ENCODE data around the gene FAM177B.

The FAM177B gene

DNA sequence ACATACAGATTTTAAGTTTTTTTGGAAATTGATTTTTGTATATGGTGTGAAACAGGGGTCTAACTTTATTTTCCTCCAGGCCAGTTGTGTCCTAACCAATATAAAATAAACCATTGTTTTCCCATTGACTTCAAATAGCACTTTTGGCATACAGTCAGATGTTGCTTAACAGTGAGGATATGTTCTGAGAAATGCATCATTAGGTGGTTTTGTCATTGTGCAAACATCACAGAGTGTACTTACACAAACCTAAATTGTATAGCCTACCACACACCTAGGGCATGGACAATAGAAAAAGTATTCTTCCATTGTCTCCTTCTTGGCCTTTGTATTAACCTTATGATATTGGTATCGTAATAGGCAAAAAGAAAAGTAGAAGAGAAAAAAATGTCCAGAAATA is 40.5 kb downstream of the FAM177B start:
- Histone ChIP-seq H3K9me2 (ENCODE audit: low read depth, low read length) (no peaks in the 10 kb centered on the region), H3K27me3 (ENCODE audit: insufficient read depth, low read length) (no peaks in the 10 kb centered on the region), H3K27ac (ENCODE audit: low read depth, low read length, poor library complexity, severe bottlenecking) (no peak overlapping the region), H3K4me1 (ENCODE audit: insufficient read depth, low read length, severe bottlenecking) (peaks cover 14% of the 10 kb centered on the region), H3K9me3 (ENCODE audit: low read length) (no peaks in the 10 kb centered on the region), H3K79me2 (ENCODE audit: insufficient read depth, low read length) (no peaks in the 10 kb centered on the region), H3K4me3 (ENCODE audit: low read depth, low read length, poor library complexity, severe bottlenecking) (no peak overlapping the region), H3K36me3 (ENCODE audit: insufficient read depth, low read length) (no peaks in the 10 kb centered on the region), H3K4me2 (ENCODE audit: low read length) (no peak overlapping the region), H3F3A (ENCODE audit: insufficient read depth, low read length) (no peaks in the 10 kb centered on the region; the same call in 1 of the 2 replicates), H3K9ac (ENCODE audit: low read length) (no peak overlapping the region), H2AFZ (ENCODE audit: low read length) (no peak overlapping the region), H4K20me1 (ENCODE audit: insufficient read depth, low read length) (no peaks in the 10 kb centered on the region)
- TF ChIP-seq CTCF (IDR thresholded peaks at IDR 0.05; ENCODE audit: low read length) (no peak), EZH2 (IDR thresholded peaks at IDR 0.05; ENCODE audit: borderline replicate concordance, low read length) (no peak)

DNA sequence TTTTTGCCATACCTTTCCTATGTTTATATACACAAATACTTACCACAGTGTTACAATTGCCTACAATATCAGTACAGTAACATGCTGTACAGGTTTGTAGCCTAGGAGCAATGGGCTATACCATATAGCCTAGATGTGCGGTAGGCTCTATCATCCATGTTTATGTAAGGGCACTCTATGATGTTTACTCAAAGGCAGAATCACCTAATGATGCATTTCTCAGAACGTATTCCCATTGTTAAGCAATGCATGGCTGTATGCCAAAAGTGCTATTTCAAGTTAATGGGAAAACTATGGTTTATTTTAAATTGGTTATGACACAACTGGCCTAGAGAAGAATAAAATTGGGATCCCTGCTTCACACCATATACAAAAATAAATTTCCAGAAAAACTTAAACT is 41.0 kb downstream of the FAM177B start:
- no peaks in the 10 kb centered on the region for H3K9me2 ChIP-seq (ENCODE audit: low read depth, low read length)
- no peaks in the 10 kb centered on the region for H3K36me3 ChIP-seq (ENCODE audit: insufficient read depth, low read length)
- no peaks in the 10 kb centered on the region for H3K9me3 ChIP-seq (ENCODE audit: low read length)
- H3K9ac ChIP-seq (ENCODE audit: low read length), result no peak overlapping the region
- H3K4me3 ChIP-seq (ENCODE audit: low read depth, low read length, poor library complexity, severe bottlenecking), result no peak overlapping the region
- no peak overlapping the region for H3K4me2 ChIP-seq (ENCODE audit: low read length)
- no peaks in the 10 kb centered on the region for H3K27me3 ChIP-seq (ENCODE audit: insufficient read depth, low read length)
- H3F3A ChIP-seq (ENCODE audit: insufficient read depth, low read length), result no peaks in the 10 kb centered on the region; the same call in 1 of the 2 replicates
- peaks cover 8% of the 10 kb centered on the region for H3K4me1 ChIP-seq (ENCODE audit: insufficient read depth, low read length, severe bottlenecking)
- H3K79me2 ChIP-seq (ENCODE audit: insufficient read depth, low read length), result no peaks in the 10 kb centered on the region
- H4K20me1 ChIP-seq (ENCODE audit: insufficient read depth, low read length), result no peaks in the 10 kb centered on the region
- H3K27ac ChIP-seq (ENCODE audit: low read depth, low read length, poor library complexity, severe bottlenecking), result no peak overlapping the region
- TF ChIP-seq CTCF (IDR thresholded peaks at IDR 0.05; ENCODE audit: low read length) (no peak), EZH2 (IDR thresholded peaks at IDR 0.05; ENCODE audit: borderline replicate concordance, low read length) (no peak)
- no peak overlapping the region for H2AFZ ChIP-seq (ENCODE audit: low read length)

GRCh38 chr1:222781251-222781650 is 44.2 kb downstream of the FAM177B start:
- H3K9me2 ChIP-seq (ENCODE audit: low read depth, low read length), result no peaks in the 10 kb centered on the region

GRCh38 chr1:222783051-222783450 is 46.0 kb downstream of the FAM177B start:
- H3K4me3 ChIP-seq (ENCODE audit: low read depth, low read length, poor library complexity, severe bottlenecking), result no peak overlapping the region
- no peaks in the 10 kb centered on the region for H3K36me3 ChIP-seq (ENCODE audit: insufficient read depth, low read length)
- no peaks in the 10 kb centered on the region for H3K9me2 ChIP-seq (ENCODE audit: low read depth, low read length)
- H3K4me2 ChIP-seq (ENCODE audit: low read length), result no peak overlapping the region
- no peaks in the 10 kb centered on the region for H3K79me2 ChIP-seq (ENCODE audit: insufficient read depth, low read length)
- no peaks in the 10 kb centered on the region for H3K9me3 ChIP-seq (ENCODE audit: low read length)
- TF ChIP-seq CTCF (IDR thresholded peaks at IDR 0.05; ENCODE audit: low read length) (no peak), EZH2 (IDR thresholded peaks at IDR 0.05; ENCODE audit: borderline replicate concordance, low read length) (no peak)
- H3F3A ChIP-seq (ENCODE audit: insufficient read depth, low read length), result no peaks in the 10 kb centered on the region
- no peaks in the 10 kb centered on the region for H4K20me1 ChIP-seq (ENCODE audit: insufficient read depth, low read length)
- H3K4me1 ChIP-seq (ENCODE audit: insufficient read depth, low read length, severe bottlenecking), result no peaks in the 10 kb centered on the region
- H3K27ac ChIP-seq (ENCODE audit: low read depth, low read length, poor library complexity, severe bottlenecking), result no peak overlapping the region
- no peaks in the 10 kb centered on the region for H3K27me3 ChIP-seq (ENCODE audit: insufficient read depth, low read length)
- no peak overlapping the region for H3K9ac ChIP-seq (ENCODE audit: low read length)
- H2AFZ ChIP-seq (ENCODE audit: low read length), result no peak overlapping the region

More at GRCh38 chr1:222781251-222781650, 44.2 kb downstream of the FAM177B start:
- Histone ChIP-seq H3K36me3 (ENCODE audit: insufficient read depth, low read length) (no peaks in the 10 kb centered on the region), H4K20me1 (ENCODE audit: insufficient read depth, low read length) (no peaks in the 10 kb centered on the region), H3K27ac (ENCODE audit: low read depth, low read length, poor library complexity, severe bottlenecking) (no peak overlapping the region), H3K4me1 (ENCODE audit: insufficient read depth, low read length, severe bottlenecking) (no peaks in the 10 kb centered on the region), H3K9me3 (ENCODE audit: low read length) (no peaks in the 10 kb centered on the region), H3K4me3 (ENCODE audit: low read depth, low read length, poor library complexity, severe bottlenecking) (no peak overlapping the region), H2AFZ (ENCODE audit: low read length) (no peak overlapping the region), H3K4me2 (ENCODE audit: low read length) (no peak overlapping the region), H3K27me3 (ENCODE audit: insufficient read depth, low read length) (no peaks in the 10 kb centered on the region), H3K79me2 (ENCODE audit: insufficient read depth, low read length) (no peaks in the 10 kb centered on the region), H3K9ac (ENCODE audit: low read length) (no peak overlapping the region), H3F3A (ENCODE audit: insufficient read depth, low read length) (no peaks in the 10 kb centered on the region)
- TF ChIP-seq EZH2 (IDR thresholded peaks at IDR 0.05; ENCODE audit: borderline replicate concordance, low read length), result no peak

Measured in OCI-LY1 (cell line).